Measurements from ENCODE around the gene PRR16. TPM values are rescaled to one million over a fixed set of nuclear protein-coding genes. Genes with fewer than 3 reads are reported as not detected.

Gene PRR16
- total RNA-seq, 4 donors from 2014 or later = 1.8 to 3.9 (median 2.8) TPM; not detected in 1

DNA sequence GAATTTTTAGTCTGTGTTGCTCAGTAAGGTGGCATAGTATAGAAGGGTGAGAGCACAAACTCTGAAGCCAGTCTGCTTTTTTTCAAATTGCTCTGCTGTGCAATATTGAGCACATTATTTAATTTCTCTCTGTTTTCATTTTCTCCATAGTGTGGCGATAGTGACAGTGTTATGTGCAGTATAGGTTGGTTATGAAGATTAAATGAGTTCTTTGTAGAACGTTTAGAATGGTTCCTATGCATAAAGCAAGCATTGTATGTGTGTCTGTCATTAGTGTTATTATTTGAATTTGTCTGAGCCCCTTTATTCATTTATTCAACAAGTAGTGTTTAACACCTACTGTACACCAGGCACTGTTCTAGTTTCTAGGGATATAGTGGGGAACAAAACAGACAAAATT lies 9.2 kb downstream of the PRR16 start:
- DNase-seq (ENCODE audit: low spot score in 2 of 2) = no peak
- no peak overlapping the region for H3K4me3 ChIP-seq (ENCODE audit: low read depth, poor library complexity, severe bottlenecking)
- 63 to 79% methylated on average over 2 of the region's 2 CpGs for WGBS, 2 donors
- intact Hi-C loops (cut with DNase I; ENCODE audit: low total_unique reads) = no loop called here
- TF ChIP-seq, protein P1, sequence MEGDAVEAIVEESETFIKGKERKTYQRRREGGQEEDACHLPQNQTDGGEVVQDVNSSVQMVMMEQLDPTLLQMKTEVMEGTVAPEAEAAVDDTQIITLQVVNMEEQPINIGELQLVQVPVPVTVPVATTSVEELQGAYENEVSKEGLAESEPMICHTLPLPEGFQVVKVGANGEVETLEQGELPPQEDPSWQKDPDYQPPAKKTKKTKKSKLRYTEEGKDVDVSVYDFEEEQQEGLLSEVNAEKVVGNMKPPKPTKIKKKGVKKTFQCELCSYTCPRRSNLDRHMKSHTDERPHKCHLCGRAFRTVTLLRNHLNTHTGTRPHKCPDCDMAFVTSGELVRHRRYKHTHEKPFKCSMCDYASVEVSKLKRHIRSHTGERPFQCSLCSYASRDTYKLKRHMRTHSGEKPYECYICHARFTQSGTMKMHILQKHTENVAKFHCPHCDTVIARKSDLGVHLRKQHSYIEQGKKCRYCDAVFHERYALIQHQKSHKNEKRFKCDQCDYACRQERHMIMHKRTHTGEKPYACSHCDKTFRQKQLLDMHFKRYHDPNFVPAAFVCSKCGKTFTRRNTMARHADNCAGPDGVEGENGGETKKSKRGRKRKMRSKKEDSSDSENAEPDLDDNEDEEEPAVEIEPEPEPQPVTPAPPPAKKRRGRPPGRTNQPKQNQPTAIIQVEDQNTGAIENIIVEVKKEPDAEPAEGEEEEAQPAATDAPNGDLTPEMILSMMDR (IDR thresholded peaks at IDR 0.05) = no peak
- TF ChIP-seq POLR2A (IDR thresholded peaks at IDR 0.05) = no peak

DNA sequence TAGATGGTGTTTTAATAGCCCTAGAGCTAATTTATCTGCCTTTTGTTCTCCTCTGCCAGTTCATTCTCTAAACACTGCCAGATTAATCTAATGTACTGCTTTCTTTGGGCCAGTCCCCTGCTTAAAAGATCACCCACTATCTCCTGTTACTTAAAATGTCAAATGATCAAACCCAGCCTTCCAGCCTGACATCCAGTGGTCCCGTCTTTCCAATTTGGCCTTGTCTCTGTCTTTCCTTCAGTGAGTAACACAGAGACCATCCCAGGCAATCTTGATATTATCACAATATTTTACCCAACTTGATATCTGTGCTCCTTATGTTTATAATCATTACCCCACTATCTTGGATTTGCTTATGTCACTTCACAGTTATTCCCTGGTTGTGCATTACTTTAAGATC lies 12.0 kb downstream of the PRR16 start:
- WGBS, 2 donors = 64 to 83% methylated on average over 1 of the region's 1 CpG
- TF ChIP-seq, protein P1 (IDR thresholded peaks at IDR 0.05) = no peak
- no peak for TF ChIP-seq POLR2A (IDR thresholded peaks at IDR 0.05)
- intact Hi-C loops (cut with DNase I; ENCODE audit: low total_unique reads) = no loop called here
- DNase-seq (ENCODE audit: low spot score in 2 of 2) = no peak
- H3K4me3 ChIP-seq (ENCODE audit: low read depth, poor library complexity, severe bottlenecking) = no peak overlapping the region

DNA sequence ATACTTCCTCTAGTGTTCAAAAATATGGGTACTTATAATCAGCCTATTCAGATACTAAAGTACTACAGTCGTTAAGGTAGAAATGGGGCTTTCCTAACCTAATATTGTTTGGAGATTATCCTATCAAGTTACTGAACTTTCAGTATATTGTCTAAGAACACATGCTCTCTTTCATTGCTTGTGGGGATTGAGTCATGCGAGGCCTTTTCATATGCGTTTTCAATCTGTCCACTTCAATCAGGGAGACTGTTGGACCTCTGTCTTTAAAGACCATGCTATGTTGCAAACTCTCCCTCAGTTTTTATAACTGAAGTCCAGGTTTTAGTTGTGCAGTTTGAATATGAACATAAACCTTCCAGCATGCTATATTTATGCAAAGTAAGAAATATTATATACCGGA lies 15.0 kb downstream of the PRR16 start:
- no peak overlapping the region for H3K4me3 ChIP-seq (ENCODE audit: low read depth, poor library complexity, severe bottlenecking)
- WGBS, 2 donors = 77 to 80% methylated on average over 4 of the region's 4 CpGs
- no peak for DNase-seq (ENCODE audit: low spot score in 2 of 2)
- intact Hi-C loops (cut with DNase I; ENCODE audit: low total_unique reads) = no loop called here
- TF ChIP-seq, protein P1 (IDR thresholded peaks at IDR 0.05) = no peak
- no peak for TF ChIP-seq POLR2A (IDR thresholded peaks at IDR 0.05)

DNA sequence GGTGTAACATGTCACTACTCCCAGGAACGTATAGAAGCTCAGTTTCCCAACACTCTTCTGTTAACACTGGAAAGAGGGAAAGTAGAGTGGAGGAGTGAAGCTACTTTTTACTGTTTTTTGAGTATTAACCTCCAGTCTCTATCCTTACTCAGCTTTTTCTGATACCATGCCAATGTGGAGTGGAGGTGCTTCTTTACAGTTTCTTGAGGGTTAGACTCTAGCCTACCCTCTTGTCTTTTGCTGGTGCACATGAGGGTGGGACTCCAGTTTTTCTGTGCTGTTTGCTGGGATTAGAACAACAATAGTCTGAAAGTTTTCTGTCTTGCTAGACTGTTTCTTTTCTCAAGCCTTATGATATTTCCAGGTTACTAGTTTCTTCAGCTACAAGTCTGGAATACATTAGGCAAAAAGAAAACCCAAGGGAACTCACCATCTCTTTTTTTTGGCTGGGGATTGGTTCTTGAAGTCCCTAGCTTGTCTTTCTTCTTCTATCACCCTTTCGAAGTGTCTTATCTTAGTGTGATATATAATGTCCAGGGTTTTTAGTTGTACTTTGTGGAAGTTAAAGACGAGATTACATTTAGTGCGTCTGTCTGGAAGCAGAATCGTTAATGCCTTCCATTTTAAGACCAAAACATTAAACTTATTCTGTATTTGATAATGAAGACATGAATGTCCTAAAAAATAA lies 35.9 kb downstream of the PRR16 start:
- TF ChIP-seq, protein P1 (IDR thresholded peaks at IDR 0.05) = no peak
- TF ChIP-seq POLR2A (IDR thresholded peaks at IDR 0.05) = no peak
- DNase-seq (ENCODE audit: low spot score in 2 of 2) = no peak
- intact Hi-C loops (cut with DNase I; ENCODE audit: low total_unique reads) = no loop called here
- WGBS, 2 donors = 83 to 86% methylated on average over 5 of the region's 5 CpGs
- no peak overlapping the region for H3K4me3 ChIP-seq (ENCODE audit: low read depth, poor library complexity, severe bottlenecking)

DNA sequence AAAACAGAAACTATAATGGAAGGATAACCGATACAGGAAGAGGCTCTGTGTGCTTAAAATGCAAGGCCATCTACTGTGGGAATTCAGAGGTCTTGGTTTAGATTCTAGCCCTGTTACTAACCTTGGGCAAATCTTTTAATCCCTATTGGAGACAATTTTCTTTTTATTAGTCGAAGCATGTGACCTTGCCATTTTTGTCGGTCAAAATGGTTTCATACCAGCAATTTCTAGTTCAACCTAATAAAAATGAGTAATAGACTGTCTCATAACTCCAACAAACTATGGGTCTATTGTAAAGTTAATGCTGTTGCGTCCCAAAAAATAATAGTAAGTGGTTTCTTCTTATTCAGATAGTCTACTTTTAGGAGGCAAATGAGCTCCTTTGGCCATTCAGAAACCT lies 38.4 kb downstream of the PRR16 start:
- no peak overlapping the region for H3K4me3 ChIP-seq (ENCODE audit: low read depth, poor library complexity, severe bottlenecking)
- DNase-seq (ENCODE audit: low spot score in 2 of 2) = no peak
- WGBS, 2 donors = 85 to 86% methylated on average over 4 of the region's 4 CpGs
- TF ChIP-seq POLR2A (IDR thresholded peaks at IDR 0.05) = no peak
- TF ChIP-seq, protein P1 (IDR thresholded peaks at IDR 0.05) = no peak
- intact Hi-C loops (cut with DNase I; ENCODE audit: low total_unique reads) = no loop called here

DNA sequence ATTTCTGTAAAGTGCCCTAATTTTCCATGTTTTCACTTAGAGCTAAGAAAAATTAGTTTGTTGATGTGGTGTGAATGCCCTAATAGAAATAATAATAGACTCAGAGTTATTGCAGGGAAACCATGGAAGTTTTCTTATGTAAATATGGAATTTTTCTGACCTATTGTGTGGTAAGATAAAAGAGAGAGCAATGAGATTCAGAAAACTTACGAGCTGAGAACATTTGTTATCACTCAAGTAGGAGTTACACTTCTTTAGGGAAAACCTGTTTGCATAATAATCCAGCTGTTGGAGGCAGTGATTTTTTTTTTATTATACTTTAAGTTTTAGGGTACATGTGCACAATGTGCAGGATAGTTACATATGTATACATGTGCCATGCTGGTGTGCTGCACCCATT lies 39.2 kb downstream of the PRR16 start:
- no peak for DNase-seq (ENCODE audit: low spot score in 2 of 2)
- WGBS, 2 donors = 74 to 76% methylated on average over 1 of the region's 1 CpG
- no peak for TF ChIP-seq POLR2A (IDR thresholded peaks at IDR 0.05)
- TF ChIP-seq, protein P1 (IDR thresholded peaks at IDR 0.05) = no peak
- no peak overlapping the region for H3K4me3 ChIP-seq (ENCODE audit: low read depth, poor library complexity, severe bottlenecking)
- intact Hi-C loops (cut with DNase I; ENCODE audit: low total_unique reads) = no loop called here

Data from lower leg skin (tissue), 4 donors.